Hepatic stellate cell (primary cell): Measurements from ENCODE around the gene DAGLA.
"Not testable (repeated sequence)": the region's sequence is repeated elsewhere in the genome, so short reads cannot be mapped to it uniquely, and the experiment has no call there.

Source experiments
- DNase-seq: peaks from one replicate; pipeline ENCODE4 v3.0.0; 2011; ENCODE audit warnings: low spot score

Gene DAGLA, protein sequence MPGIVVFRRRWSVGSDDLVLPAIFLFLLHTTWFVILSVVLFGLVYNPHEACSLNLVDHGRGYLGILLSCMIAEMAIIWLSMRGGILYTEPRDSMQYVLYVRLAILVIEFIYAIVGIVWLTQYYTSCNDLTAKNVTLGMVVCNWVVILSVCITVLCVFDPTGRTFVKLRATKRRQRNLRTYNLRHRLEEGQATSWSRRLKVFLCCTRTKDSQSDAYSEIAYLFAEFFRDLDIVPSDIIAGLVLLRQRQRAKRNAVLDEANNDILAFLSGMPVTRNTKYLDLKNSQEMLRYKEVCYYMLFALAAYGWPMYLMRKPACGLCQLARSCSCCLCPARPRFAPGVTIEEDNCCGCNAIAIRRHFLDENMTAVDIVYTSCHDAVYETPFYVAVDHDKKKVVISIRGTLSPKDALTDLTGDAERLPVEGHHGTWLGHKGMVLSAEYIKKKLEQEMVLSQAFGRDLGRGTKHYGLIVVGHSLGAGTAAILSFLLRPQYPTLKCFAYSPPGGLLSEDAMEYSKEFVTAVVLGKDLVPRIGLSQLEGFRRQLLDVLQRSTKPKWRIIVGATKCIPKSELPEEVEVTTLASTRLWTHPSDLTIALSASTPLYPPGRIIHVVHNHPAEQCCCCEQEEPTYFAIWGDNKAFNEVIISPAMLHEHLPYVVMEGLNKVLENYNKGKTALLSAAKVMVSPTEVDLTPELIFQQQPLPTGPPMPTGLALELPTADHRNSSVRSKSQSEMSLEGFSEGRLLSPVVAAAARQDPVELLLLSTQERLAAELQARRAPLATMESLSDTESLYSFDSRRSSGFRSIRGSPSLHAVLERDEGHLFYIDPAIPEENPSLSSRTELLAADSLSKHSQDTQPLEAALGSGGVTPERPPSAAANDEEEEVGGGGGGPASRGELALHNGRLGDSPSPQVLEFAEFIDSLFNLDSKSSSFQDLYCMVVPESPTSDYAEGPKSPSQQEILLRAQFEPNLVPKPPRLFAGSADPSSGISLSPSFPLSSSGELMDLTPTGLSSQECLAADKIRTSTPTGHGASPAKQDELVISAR

DNA sequence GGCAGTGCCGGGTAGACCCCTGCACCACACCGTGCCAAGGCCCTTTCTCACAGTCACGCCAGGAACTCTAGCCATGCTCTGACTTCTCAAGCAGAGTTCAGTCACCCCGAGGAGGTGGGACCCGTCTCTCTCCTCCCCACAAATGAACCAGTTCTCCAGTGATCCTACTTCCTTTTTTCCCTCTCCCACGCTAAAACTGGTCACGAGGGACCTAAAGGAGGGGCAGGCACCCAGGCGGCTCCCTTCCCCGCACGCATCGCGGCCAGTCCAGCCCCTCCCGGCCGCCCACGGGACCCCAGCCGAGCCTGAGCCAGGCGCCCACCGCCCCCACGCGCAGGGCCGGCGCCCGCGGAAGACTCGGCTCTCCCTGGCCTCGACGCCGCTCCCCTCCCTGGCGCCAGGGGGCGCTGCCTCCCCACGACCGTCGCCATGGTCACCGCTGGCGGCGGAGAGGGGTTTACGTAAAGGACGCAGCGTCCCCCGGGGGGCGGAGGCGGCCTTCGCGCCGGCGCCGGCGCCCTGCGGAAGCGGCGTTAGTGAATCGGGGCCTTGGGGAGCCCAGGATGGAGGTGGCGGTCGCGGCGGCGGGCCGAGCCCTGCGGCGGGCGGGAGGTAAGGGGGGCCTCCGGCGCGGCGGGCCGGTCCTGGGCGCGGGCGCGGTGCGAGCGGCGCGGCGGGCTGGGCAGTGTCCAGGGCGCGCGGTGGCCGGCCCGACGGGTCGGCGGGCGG lies at the start of gene DAGLA:
DAGLA (plus strand) TSS at position 499 of the 729 bp plus-strand sequence. CDS start 39,765 bp downstream, outside the sequence.
- DNase-seq, result peak; percentile 83

DNA sequence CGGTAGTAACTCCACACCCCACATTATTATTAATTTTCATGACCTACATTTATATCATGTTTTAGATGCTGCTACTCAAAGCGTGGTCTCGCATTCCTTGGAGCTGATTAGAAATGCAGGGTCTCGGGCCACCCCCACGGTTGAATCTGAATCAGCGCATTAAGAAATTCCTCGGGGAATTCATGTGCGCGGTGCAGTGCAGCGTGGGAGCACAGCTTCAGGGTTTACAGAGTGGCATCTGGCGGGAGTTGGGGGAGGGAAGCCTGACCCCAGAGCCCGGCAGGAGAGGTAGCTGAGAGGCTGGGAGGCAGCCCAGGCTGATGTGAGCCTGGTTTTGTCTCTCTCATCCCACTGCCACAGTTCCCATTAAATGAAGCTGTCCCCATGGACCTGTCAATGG lies 48.1 kb upstream of the DAGLA start:
- no peak for DNase-seq

DNA sequence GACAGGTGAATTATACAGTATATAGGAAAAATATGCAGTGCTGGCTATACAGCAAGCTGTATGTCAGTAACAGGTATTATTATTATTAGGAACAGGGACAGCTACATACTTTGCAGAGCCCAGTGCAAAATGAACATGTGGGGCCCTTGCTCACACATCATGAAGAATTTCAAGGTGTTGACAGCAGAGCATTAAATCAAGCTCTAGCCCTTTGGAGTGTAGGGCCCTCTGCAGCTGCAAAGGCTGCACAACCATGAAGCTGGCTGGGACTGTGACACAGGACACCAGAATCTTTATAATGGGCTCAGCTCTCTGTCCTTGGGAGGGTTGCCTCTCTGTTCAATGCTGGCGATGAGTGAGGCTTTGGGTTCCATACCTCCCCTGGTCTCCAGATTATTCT lies 44.9 kb upstream of the DAGLA start:
- DNase-seq, result no peak

DNA sequence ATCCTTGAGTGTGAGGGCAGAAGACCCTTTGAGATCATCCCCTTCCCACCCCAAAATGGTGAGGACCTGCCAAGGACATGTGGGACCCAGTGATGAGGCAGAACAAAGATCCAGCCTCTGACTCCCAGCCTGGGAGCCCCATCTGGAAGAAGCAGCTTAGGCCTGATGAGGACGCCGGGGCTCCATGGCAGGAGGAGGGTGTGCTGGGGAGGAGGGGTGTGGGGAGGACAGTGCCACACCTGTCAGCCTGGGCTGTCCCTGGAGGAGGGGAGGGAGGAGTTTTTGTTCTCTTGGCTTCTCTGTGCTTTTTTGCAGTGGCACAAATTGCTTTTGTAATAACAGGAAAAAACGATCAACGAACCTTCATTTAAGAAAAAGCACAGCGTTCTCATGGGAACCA lies 44.4 kb upstream of the DAGLA start:
- DNase-seq, result no peak

DNA sequence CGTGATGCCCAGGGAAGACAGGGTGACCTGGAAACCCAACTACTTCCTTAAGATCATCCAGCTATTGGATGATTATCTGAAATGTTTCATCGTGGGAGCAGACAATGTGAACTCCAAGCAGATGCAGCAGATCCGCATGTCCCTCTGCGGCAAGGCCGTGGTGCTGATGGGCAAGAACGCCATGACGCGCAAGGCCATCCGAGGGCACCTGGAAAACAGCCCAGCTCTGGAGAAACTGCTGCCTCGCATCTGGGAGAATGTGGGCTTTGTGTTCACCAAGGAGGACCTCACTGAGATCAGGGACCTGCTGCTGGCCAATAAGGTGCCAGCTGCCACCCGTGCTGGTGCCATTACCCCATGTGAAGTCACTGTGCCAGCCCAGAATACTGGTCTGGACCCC lies 43.5 kb upstream of the DAGLA start:
- no peak for DNase-seq

DNA sequence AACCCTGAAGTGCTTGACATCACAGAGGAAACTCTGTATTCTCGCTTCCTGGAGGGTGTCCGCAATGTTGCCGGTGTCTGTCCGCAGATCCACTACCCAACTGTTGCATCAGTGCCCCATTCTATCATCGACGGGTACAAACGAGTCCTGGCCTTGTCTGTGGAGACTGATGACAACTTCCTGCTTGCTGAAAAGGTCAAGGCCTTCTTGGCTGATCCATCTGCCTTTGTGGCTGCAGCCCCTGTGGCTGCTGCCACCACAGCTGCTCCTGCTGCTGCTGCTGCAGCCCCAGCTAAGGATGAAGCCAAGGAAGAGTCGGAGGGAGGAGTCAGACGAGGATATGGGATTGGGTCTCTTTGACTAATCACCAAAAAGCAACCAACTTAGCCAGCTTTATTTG lies 42.9 kb upstream of the DAGLA start:
- DNase-seq, result no peak

DNA sequence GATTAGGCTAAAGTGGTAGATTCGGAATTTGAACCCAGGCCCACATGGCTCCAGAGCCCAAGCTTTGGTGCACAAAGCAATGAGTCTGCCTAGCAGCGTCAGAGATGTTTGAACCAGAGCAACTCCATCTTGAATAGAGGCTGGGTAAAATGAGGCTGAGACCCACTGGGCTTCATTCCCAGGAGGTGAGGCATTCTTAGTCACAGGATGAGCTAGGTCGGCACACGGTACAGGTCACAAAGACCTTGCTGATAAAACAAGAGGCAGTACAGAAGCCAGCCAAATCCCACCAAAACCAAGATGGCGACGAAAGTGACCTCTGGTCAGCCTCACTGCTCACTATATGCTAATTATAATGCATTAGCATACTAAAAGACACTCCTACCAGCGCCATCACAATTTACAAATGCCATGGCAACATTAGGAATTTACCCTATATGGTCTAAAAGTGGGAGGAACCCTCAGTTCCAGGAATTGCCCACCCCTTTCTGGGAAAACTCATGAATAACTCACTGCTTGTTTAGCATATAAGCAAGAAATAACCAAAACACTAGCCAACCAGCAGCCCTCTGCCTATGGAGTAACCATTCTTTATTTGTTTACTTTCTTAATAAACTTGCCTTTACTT lies 40.3 kb upstream of the DAGLA start:
- DNase-seq, result no peak

DNA sequence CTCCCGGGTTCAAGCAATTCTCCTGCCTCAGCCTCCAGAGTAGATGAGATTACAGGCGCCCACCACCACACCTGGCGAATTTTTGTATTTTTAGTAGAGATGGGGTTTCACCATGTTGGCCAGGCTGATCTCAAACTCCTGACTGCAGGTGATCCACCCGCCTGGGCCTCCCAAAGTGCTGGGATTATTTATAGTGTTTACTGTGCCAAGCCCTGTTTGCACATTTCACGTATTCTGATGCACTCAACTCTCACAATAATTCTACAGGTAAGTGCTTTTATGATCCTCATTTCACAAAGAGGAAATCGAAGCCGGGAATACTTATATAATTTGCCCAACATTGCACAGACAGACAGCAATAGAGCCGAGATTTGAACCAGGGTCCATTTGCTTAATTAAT lies 38.0 kb upstream of the DAGLA start:
- no peak for DNase-seq

DNA sequence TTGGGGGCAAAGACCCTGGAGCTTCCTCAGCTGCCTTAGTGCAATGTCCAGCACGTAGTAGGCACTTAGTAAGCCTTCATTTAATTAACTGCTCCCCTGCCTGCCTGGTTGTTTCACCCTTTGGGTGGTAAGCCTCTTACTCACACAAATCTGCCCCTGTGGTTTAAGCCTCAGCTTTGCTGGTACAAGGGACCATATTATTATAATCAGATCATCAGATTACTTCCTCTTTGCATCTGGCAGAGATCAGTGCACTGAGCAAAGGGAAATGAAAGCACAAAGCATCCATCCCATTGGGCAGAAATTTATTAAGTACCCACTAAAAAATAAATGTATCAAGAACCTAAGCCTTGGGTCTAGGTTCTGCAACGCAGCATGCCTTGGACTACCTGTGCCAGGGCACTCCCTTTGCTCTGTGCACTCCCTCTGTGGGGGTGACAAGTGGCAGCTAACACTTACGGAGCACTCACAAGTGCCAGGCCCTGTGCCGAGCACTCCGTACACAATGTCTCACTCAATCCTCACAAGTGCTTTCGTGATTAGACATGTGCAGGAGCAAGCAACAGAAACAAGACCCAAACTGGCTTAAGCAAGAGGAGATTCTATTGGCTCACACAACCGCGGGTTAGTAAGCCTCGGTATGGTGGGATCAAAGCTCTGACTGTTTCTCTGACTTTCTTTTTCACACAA lies 34.9 kb upstream of the DAGLA start:
- no peak for DNase-seq

DNA sequence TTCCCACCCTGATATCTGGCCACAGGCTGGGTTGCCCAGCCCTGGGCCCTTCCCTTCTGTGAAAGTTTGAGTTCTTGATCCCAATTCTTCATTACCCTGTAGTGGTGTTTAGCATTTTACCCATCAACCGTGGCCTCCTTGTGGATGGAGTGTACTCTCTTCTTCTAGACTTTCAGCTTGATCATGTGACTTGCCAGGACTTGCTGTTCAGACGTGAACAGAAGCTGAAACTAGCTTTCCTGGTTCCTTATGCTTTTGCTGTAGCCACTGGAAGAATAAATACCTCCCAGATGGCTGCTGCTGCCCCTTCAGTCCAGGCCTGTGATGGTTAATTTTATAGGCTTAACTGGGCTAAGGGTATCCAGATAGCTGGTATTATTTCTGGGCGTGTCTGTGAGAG lies 32.7 kb upstream of the DAGLA start:
- DNase-seq, result no peak

DNA sequence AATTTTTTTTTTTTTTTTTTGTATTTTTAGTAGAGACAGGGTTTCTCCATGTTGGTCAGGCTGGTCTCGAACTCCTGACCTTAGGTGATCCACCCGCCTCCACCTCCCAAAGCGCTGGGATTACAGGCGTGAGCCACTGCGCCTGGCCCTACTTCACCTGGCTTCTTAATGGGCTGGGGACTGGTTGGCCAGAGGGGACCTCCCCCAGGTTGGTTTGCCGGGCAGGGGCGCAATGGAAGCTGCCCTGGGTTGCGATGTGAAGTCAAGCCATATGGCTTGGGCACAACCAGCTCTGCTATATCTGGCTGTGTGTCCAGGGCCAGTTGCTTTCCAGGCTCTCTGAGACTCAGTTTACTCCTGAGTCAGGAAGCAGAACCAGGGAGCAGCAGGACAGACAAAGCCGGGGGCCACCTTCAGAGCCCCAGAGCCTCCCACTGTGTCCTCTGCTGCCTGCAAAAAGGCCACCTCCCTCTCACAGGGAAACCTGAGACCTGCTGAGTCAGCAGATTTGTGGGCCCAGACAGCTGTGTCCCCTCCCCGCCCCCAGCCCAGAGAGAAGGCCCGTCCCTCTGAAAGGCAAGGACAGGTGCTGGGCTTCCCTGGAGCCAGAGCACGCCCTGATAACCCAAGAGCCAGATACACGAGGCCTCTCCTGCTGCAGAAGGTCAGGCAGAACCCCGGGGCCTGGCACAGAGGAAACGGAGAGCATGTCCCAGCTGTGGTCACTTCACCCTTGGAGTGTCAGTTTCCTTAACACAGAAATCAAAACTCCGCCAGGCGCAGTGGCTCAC lies 29.2 kb upstream of the DAGLA start:
- DNase-seq, result no peak

DNA sequence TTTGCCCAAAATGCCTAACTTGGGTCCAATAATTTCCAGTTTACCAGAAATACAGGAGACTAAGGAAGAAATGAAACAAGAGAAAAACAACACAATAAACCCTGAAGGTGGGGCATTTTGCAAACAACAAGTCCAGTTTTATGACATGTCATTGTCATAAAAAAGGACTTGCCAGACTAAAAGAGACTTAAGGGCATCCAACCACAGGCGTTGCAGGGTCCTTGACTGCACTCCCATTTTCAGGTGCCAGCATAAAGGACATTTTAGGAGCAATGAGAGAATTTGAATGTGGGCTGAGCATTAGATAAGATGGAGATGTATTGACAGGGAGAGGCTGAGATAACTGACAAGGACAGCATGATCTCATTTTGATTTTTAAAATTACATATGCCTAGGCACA lies 28.1 kb upstream of the DAGLA start:
- DNase-seq, result no peak

DNA sequence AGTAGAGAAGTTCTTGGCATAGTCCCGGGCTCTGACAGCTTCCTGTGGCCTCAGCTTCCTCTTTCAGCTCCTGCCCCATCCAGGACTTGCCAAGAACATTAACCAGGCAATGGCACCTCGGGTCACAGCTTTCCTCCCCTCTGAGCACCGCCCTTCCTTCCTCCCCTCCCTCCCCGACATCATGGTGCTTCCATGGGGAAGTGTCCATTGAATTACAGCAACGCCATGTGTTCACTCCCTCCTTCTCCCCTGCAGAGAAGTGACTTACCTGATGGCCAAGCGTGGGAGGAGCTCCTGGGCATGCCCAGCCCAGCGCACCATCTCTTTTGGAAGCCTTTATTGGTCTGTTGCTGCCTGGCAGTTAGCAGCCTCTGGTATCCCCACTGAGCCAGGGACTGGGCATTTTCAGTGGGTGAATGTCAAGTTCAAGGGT lies 25.8 kb upstream of the DAGLA start:
- no peak for DNase-seq

DNA sequence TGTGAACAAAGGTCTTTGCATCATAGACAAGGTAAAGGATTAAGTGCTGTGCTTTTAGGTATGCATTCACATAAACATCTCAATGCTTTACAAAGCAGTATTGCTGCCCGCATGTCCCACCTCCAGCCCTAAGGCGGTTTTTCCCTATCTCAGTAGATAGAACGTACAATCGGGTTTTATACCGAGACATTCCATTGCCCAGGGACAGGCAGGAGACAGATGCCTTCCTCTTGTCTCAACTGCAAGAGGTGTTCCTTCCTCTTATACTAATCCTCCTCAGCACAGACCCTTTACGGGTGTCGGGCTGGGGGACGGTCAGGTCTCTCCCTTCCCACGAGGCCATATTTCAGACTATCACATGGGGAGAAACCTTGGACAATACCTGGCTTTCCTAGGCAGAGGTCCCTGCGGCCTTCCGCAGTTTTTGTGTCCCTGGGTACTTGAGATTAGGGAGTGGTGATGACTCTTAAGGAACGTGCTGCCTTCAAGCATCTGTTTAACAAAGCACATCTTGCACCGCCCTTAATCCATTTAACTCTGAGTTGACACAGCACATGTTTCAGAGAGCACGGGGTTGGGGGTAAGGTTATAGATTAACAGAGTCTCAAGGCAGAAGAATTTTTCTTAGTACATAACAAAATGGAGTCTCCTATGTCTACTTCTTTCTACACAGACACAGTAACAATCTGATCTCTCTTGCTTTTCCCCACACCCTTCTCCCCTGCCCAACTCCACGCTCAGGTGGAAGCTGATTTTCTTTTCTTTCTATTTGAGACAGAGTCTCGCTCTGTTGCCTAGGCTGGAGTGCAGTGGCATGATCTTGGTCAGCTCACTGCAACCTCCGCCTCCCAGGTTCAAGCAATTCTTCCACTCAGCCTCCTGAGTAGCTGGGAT lies 24.7 kb upstream of the DAGLA start:
- not testable (repeated sequence) for DNase-seq

DNA sequence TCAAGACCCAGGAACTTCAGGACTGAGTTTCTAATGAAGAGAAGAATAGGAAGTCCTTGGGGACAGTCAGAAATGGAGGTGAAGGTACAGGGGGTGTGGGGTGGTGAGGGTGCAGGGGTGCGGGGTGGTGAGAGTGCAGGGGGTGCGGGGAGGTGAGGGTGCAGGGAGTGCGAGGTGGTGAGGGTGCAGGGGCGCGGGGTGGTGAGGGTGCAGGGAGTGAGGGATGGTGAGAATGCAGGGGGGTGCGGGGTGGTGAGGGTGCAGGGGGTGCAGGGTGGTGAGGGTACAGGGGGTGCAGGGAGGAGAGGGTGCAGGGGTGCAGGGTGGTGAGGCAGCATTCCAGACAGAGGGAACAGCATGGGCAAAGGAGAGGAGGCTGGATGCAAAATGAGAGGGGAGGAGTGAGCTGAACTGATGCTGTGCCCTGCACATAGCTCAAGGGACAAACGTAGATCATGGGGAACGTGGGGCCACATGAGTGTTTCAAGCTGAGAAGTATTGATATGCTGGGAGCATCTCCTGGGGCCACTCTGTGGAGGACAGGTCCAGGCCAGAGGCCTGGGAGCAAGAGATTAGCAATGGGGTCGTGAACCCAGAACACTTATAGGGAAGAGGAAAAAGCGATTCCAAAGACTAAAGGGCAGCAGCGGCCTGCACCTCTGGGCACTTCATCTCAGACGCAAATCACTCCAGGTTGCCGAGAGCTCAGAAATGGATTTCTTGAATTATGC lies 23.7 kb upstream of the DAGLA start:
- no peak for DNase-seq

DNA sequence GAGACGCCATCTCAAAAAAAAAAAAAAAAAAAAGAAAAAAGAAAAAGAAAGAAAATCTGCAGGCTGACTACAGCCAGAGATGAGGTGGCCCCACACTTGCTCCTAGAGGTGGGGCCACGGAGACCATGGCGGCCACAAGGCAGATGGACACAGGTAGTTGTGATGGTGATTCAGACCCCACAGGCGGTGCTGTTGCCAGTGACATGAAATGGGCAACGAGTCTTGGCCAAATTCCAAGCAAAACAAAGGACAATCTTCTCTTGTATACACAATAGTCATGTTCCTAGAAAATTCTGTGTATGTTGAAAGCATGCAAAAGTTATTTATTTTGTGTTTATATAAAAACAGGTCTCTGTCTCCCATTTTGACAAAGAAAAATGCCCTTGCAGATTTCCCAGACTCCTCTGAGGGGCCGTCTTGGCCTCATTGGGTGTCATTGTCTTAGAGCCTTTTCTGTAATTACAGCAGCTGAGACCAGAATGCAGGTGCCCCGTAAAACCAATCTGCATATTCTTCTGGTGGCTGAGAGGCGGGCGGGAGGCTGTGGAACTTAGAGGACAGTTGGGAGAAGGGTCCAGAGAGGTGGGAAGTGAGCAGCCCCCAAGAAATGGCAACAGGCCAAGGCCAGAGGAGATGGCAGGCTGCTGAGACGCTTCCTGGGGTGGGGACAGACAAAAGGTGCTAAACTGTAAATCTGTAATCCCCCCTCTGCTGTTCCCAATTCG lies 22.5 kb upstream of the DAGLA start:
- no peak for DNase-seq

DNA sequence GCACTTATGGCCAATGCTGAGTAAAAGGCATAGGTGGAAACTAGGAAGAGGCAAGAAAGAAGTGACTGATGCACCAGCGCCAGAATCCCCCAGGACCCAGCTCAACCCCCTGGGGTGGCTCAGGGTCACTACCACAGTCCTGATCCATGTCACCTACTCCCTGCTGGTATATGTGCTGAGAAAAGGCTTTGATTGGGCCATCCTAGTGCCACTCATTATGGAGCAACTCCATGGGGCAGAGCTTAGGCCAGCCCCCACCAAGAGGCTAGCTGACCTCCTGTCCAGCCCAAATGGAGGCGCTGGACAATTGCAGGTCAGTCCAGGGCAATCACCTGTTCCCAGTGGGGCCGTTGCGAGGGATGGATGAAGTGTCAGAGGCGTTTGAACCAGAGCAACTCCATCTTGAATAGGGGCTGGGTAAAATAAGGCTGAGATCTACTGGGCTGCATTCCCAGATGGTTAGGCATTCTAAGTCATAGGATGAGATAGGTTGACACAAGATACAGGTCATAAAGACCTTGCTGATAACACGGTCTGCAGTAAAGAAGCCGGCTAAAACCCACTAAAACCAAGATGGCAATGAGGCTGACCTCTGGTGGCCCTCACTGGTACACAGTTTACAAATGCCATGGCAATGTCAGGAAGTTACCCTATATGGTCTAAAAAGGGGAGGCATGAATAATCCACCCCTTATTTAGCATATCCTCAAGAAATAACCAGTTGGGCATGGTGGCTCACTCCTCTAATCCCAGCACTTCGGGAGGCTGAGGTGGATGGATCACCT lies 20.6 kb upstream of the DAGLA start:
- DNase-seq, result no peak
